Mesodermal cell (in vitro differentiated cells): ENCODE measurements around the gene KLC4.
"Not testable (repeated sequence)": the region's sequence is repeated elsewhere in the genome, so short reads cannot be mapped to it uniquely, and the experiment has no call there.

ENCODE experiments used
- H3K27ac ChIP-seq: 2 replicates; pipeline ENCODE4 v1.7.0; 2013; ENCODE audit warnings: mild to moderate bottlenecking, low read depth, low read length, moderate library complexity; ENCODE audit not compliant: severe bottlenecking
- H3K36me3 ChIP-seq: 2 replicates; pipeline ENCODE4 v1.7.1; 2013; ENCODE audit warnings: mild to moderate bottlenecking, low read length, moderate library complexity; ENCODE audit not compliant: control insufficient read depth, insufficient read depth
- H3K4me1 ChIP-seq: one replicate; pipeline ENCODE4 v1.7.1; 2013; ENCODE audit warnings: mild to moderate bottlenecking, low read length; ENCODE audit not compliant: insufficient read depth, control insufficient read depth, poor library complexity, severe bottlenecking
- H3K4me3 ChIP-seq: 2 replicates; pipeline ENCODE4 v1.7.0; 2013; ENCODE audit warnings: low read length, control low read depth, mild to moderate bottlenecking; ENCODE audit not compliant: insufficient read depth, poor library complexity, severe bottlenecking; ENCODE audit errors: extremely low read depth
- H3K9me3 ChIP-seq: 2 replicates; pipeline ENCODE4 v1.7.1; 2013; ENCODE audit warnings: mild to moderate bottlenecking, low read length, moderate library complexity; ENCODE audit not compliant: control insufficient read depth
- WGBS, 2 experiments: methylation state at CpG; one replicate each; pipeline ENCODE4 v1.1.5; 2013; ENCODE audit warnings: missing lambda C conversion rate in 2 of 2; ENCODE audit not compliant: insufficient coverage in 2 of 2; 5-methylcytosine and 5-hydroxymethylcytosine counted together

Gene KLC4

DNA sequence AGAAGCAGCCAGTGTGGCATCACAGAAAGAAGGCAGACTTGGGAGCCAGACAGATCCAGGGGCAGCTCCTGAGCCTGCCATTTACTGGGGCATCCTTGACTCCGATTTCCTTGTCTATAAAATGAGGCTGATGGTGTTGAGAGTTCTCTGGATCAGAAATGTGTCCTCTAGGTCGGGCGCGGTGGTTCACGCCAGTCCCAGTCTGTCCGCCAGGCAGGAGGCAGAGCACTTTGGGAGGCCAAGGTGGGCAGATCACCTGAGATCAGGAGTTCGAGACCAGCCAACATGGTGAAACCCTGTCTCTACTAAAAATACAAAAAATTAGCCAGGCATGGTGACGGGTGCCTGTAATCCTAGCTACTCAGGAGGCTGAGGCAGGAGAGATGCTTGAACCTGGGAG lies 58.0 kb downstream of the KLC4 start:
- H3K4me1 ChIP-seq: peaks cover 58% of the 10 kb centered on the region
- 93 to 100% methylated on average over 7 of the region's 8 CpGs for WGBS, 2 experiments
- H3K4me3 ChIP-seq, H3K36me3 ChIP-seq, H3K9me3 ChIP-seq, H3K27ac ChIP-seq: not testable (repeated sequence)

DNA sequence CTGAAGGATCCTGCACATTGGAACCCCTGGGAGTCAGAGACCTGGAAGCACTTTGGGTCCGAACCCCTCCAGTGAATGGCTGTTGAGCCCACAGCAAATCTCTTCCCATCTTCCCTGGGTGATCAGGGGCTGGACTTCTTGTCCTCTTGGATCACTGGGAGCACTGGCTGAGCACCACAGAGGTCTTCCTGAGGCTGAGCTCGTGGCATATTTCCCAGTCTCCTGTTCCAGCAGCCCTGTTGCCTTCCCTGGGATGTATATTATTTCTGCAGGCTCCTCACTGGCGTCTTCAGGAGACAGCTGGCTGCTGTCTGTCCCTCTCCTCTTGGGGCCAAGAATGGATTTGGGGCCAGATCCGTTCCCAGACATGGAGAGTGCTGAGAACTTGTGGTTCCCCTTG lies 60.1 kb downstream of the KLC4 start:
- peaks cover 60% of the 10 kb centered on the region for H3K4me1 ChIP-seq
- WGBS, 2 experiments: 95 to 98% methylated on average over 4 of the region's 4 CpGs
- H3K9me3 ChIP-seq: no peaks in the 10 kb centered on the region
- no peak overlapping the region for H3K4me3 ChIP-seq
- no peak overlapping the region for H3K27ac ChIP-seq
- H3K36me3 ChIP-seq: peaks cover 6% of the 10 kb centered on the region

DNA sequence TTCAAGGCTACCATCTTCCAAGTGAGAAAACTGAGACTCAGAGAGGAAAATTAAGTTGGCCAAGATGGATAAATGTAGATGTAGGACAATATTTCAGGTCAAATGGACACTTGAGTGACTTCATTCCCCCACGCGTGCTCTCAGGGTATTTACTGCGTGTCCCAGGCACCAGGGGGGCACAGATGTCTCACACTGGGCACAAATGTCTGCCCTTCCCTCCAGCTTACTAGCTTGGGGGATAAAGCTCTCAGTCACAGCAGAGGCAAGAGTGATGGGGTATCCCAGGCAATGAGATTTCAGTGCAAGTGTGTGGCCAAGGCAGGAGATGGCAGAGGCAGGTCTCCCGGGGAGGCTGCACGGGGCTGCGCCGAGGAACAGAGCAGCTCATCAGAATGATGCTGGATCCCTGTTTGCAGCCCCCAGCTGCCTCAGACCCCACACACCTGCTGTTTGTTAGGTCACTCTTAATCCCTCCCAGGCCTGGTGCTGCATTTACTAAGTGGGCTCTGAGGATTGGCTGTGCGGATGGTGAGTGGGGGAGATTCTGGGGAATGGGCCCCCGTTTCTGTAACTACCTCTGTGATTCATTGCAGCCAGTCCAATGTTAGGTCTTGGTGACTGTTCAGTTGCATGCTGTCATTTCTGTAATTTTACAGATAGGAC lies 60.8 kb downstream of the KLC4 start:
- WGBS, 2 experiments: 92 to 97% methylated on average over 8 to 9 of the region's 9 CpGs
- no peaks in the 10 kb centered on the region for H3K9me3 ChIP-seq
- H3K27ac ChIP-seq: peak overlapping the region; percentile 92
- peaks cover 64% of the 10 kb centered on the region for H3K4me1 ChIP-seq
- H3K4me3 ChIP-seq: no peak overlapping the region
- peaks cover 6% of the 10 kb centered on the region for H3K36me3 ChIP-seq

DNA sequence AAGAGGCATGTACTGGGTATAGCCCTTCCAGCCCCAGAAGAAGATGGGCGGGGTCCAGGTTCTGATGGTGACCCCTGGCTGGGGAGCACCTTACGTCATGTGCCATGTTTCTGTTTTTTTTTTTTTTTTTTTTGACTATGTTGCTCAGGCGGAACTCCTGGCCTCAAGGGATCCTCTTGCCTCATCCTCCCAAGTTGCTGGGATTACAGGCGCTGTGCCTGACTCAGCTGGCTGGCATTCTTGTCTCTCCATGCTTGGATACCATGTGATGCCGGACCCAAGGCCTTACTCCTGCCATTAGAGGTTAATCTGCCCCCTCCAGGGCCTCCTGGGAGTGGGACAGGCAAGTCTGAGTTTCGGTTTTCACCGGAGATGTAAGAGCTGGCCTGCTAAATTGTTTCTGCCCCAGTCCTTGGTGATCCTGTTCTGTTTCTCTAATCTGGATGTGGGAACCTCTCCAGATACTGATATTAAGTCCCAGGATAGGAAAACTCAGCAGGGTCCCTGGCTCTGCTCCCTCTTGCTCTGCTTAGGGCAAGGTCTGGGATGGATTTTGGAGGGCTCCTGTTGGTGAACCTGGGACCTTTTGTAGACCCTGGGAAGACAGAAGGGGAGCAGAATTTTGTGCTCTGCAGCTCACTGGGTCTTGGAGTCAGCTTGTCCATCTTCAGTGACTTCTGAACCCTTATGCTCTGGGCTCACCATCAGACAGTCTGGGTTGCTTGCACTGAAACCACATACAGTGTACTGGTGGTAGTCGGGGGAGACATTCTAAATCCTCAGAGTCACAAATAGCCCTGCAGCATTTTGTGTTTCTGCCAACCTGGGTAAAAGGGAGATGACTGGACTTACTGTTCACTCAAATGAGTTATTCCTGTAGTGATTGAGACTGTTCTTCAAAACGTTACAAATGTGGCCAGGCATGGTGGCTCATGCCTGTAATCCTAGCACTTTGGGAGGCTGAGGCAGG lies 61.8 kb downstream of the KLC4 start:
- WGBS, 2 experiments: 85 to 92% methylated on average over 8 to 9 of the region's 9 CpGs
- peak overlapping the region; percentile 92 for H3K27ac ChIP-seq
- no peaks in the 10 kb centered on the region for H3K9me3 ChIP-seq
- H3K4me3 ChIP-seq: no peak overlapping the region
- peaks cover 6% of the 10 kb centered on the region for H3K36me3 ChIP-seq
- H3K4me1 ChIP-seq: peaks cover 63% of the 10 kb centered on the region

DNA sequence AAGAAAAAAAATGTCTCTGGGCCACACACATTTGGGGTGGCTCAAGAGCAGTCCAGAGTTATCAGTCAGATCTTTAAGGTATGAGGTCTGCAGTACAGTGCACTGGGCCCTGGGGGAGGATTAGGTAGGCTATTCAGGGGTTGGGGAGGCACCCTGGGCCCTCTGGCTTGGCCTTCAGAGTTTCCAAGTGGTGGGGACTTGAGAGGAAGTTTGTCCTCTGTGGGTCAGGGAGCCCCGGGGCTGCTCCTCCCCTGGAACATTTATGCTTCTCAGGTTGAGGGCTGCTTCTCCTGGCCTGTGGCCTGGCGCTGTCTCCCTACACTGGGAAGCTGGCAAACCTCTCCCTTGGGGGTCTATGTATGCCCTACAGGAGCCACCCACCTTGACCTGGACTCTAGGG lies 62.7 kb downstream of the KLC4 start:
- peaks cover 59% of the 10 kb centered on the region for H3K4me1 ChIP-seq
- H3K27ac ChIP-seq: peak overlapping the region; percentile 92
- H3K9me3 ChIP-seq: no peaks in the 10 kb centered on the region
- 100% methylated on average over 1 to 2 of the region's 2 CpGs for WGBS, 2 experiments
- no peak overlapping the region for H3K4me3 ChIP-seq
- peaks cover 5% of the 10 kb centered on the region for H3K36me3 ChIP-seq

DNA sequence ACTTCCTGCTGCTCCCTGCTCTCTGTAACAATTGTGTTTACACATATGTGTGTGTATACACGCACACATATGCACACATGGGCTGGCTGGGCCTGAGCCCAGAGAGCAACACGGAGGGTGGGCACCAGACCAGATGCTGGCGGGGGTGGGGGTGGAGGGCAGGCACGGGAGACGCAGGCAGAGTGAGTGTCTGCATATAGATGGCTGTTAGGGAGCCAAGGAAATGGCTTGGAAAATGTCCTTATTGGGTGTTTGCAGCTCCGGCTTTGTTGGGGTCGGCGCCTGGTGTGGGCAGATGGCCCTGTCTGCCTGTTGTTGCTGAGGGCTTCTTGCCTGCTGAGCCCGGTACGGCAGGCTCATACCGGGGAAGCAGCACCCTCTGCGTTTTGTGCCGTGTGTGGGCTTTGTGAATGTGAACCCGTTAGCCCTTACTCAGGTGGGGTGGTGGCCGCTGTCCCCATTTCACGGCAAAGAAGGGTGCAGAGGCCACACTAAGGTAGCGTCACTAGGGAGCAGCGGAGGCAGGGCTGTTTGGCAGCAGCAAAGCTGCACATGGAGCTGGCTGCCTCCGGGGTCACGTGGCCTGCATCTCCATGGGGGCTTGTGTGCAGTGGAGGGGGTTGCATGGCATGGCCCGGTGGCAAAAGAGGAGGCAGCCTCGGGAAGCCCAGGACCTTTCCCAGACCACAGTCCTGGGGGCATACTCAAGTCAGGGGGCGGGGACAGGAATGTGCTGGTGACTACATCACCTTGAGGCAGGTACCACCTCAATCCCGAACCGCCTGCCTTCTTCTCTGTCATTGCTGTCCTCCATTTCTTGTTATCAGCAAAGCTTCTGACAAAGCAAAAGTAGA lies 64.3 kb downstream of the KLC4 start:
- Histone ChIP-seq H3K4me1 (peaks cover 59% of the 10 kb centered on the region), H3K4me3 (no peak overlapping the region), H3K36me3 (no peaks in the 10 kb centered on the region), H3K27ac (peak overlapping the region; percentile 88), H3K9me3 (no peaks in the 10 kb centered on the region)
- WGBS, 2 experiments: 81% methylated on average over 23 to 24 of the region's 25 CpGs

DNA sequence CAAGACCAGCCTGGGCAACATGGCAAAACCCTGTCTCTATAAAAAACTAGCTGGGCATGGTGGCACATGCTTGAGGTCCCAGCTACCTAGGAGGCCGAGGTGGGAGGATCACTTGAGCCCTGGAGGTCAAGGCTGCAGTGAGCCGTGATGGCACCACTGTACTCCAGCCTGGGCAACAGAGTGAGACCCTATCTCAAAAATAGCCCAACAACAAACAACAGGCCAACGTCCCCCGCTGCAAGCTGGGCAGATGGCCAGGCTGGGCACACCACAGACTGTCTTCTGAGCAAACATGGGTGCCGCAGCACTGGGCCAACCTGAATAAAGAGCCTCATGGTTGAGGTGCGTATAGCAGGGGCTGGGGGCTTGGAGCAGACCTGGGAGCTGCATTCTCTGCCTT lies 65.0 kb downstream of the KLC4 start:
- no peak overlapping the region for H3K4me3 ChIP-seq
- H3K36me3 ChIP-seq: peaks cover 2% of the 10 kb centered on the region
- H3K4me1 ChIP-seq: peaks cover 59% of the 10 kb centered on the region
- no peaks in the 10 kb centered on the region for H3K9me3 ChIP-seq
- WGBS, 2 experiments: 96 to 99% methylated on average over 4 to 5 of the region's 6 CpGs
- peak overlapping the region; percentile 88 for H3K27ac ChIP-seq
